Psoas muscle (tissue), 8 donors: ENCODE results near the gene RABGGTA. TPM values are rescaled to one million over a fixed set of nuclear protein-coding genes. Genes with fewer than 3 reads are reported as not detected.

Experiments
- ATAC-seq, 4 donors: fragments of 200-7000 bp; cut with Tn5 transposase; one replicate each; pipeline ENCODE4 v1.9.1; 2020; ENCODE audit warnings: moderate library complexity in 3 of 4, mild to moderate bottlenecking in 2 of 4
- DNase-seq, 2 donors: peaks; one replicate each; pipeline ENCODE4 v3.0.0-alpha.2; 2020
- H3K27ac ChIP-seq: fragments of 200-600 bp; one replicate; pipeline ENCODE4 v1.8.0; 2022
- H3K27me3 ChIP-seq, 3 donors: fragments of 200-600 bp in 1 of 3; one replicate each; pipeline versions ENCODE4 v1.6.1 to v1.8.0; 2013 to 2022; ENCODE audit warnings: low read length in 2 of 3, mild to moderate bottlenecking in 2 of 3, moderate library complexity in 1 of 3; ENCODE audit not compliant: insufficient read depth in 3 of 3
- H3K36me3 ChIP-seq, 2 donors: fragments of 200-600 bp in 1 of 2; one replicate each; pipeline versions ENCODE4 v1.6.1 to v1.8.0; 2013 to 2022; ENCODE audit warnings: low read depth in 1 of 2, mild to moderate bottlenecking in 1 of 2, moderate library complexity in 1 of 2; ENCODE audit not compliant: insufficient read depth in 1 of 2
- H3K4me1 ChIP-seq: fragments of 200-600 bp; one replicate; pipeline ENCODE4 v1.8.0; 2022
- H3K4me3 ChIP-seq: fragments of 200-600 bp; one replicate; pipeline ENCODE4 v1.8.0; 2022; ENCODE audit warnings: mild to moderate bottlenecking
- H3K9me3 ChIP-seq: fragments of 200-600 bp; one replicate; pipeline ENCODE4 v1.8.0; 2022
- CTCF ChIP-seq: fragments of 200-600 bp; IDR thresholded peaks from one replicate; pipeline ENCODE4 v1.8.0; 2022; ENCODE audit warnings: antibody characterized with exemption
- WGBS, 3 donors: extraction: QIAGEN DNeasy Blood & Tissue Kit; methylation state at CpG; one replicate each; pipeline versions ENCODE4 v1.1.6 to v1.1.7; 2013; 5-methylcytosine and 5-hydroxymethylcytosine counted together
- intact Hi-C, 2 donors: fragments of 100-400 bp; cut with DNase I; formaldehyde crosslinking; loops; one replicate each; pipeline versions ENCODE4 v1.11.0 to v1.14.2; 2022
- polyA plus RNA-seq, 3 donors: library from polyadenylated mRNA; stranded (reverse); fragments of 200-250 nt; gene quantifications; one replicate each; pipeline ENCODE4 v1.2.3, GENCODE V29; 2013
- total RNA-seq, 4 donors: library from RNA; stranded (reverse); fragmentation: NEBNext Ultra II Directional in 2 of 4; extraction: Animal tissue kit (Norgen Biotek cat#: 25700) in 2 of 4; gene quantifications; one replicate each; pipeline versions ENCODE4 v1.2.1 to v1.2.4, GENCODE V29; 2021 to 2023
- donor health status: healthy with polysubstance abuse.
- donor health status: DM: no; HTN: no; CAD: no; lungs with moderate emphysema.
- donor health status: Bipolar disorder and iron deficiency.
- donor health status: healthy.
- donor health status: DM: yes; HTN: yes; CAD: no.
- donor health status: DM: no; HTN: no; CAD: no.
- donor health status: DM: no; HTN: no; CAD: no.
- donor health status: DM: yes; HTN: yes; CAD: no.

The RABGGTA gene
- total and polyA plus RNA-seq, 7 donors = 15.1 to 36.2 (median 17.5) TPM

DNA sequence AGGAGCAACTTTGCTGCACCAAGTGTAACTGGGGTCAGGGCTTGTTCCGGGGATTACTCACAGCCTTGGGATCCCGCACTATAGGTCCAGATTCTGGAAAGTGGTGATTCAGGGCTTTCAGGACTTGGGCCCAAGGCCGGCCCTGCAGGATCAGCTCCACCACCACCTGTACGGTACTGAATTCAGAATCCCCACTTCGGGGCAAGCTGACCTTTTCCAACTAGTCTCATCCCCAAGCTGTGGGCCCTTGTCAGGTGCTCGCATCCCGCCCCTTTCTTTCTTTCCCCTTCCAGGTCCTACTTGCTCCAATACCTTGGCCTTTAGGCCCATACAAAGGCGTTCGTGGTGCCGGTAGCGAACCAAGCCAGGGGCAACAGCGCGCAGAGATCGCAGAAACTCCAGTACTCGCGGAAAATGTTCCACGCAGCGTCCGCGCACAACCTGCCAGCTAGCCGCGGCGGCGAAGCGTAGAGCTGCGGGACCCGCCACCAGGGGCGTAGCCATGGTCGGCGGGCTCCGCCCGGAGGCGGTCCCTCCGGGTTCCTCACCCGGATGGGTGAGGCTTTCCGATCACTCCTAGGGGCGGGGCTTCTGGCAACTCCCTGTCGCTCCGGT lies 29.5 kb downstream of the RABGGTA start:
- ATAC-seq (peak; percentile 87 to 92 (median 90)), DNase-seq (peak; percentile 94 to 97)
- Histone ChIP-seq H3K4me3 (peak overlapping the region; percentile 71), H3K4me1 (peaks cover 44% of the 10 kb centered on the region), H3K36me3 (peaks cover 17 to 47% of the 10 kb centered on the region in 2 donors), H3K27me3 (no peaks in the 10 kb centered on the region), H3K27ac (peak overlapping the region; percentile 92), H3K9me3 (no peaks in the 10 kb centered on the region)
- intact Hi-C loops = loop anchor here (2.0 to 10.0 kb wide), 3 partner anchors 29 to 195 kb away; partner anchors contain the start of gene RABGGTA (in 1 of the 2)
- 1% methylated on average over 37 to 39 of the region's 39 CpGs for WGBS, 3 donors
- peak; percentile 65 for TF ChIP-seq CTCF

DNA sequence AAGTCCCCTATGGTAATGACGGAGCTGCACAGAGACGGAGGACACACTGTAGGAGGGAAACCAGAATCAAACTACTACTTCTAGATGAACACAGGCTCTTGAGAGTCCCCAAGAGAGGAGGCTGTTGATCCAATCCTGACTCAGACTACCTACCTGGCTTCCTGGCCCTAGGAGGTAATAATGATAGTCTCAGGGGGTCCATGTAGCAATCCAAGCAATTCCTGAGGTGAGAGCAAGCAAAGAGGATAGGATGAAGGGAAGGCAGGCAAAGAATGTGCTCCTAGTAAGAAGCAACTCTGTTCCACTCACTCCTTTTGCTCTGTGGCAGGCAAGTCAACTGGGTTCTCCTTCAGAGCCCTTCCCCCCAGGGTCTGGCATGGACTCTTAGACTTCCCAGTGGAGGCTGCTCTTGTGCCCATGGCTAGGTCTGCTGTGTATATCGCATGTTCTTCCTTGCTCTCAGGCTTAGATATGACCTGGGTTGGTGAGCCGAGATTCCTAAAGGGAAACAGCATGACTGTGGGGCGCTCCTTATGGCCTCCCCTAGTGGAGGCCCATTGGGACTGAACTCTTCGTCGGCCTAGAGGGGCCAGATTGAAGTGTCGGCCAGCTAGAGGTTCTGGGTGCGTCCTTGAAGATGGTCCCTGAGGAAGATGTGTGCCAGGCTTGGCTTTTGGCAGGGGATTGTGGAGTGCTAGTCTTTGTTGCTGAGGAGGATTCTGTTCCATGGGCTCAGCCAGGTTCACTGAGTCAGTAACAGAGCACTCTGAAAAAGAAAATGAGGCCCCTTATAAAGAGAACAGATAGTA lies 31.1 kb downstream of the RABGGTA start:
- intact Hi-C loops = loop anchor here (5.0 to 10.0 kb wide), 2 partner anchors 194 to 197 kb away; no protein-coding TSS in a partner anchor
- no peak for TF ChIP-seq CTCF
- WGBS, 3 donors = 86 to 91% (median 86%) methylated on average over 9 of the region's 9 CpGs
- Histone ChIP-seq H3K27ac (peak overlapping the region; percentile 92), H3K4me1 (peaks cover 57% of the 10 kb centered on the region), H3K9me3 (no peaks in the 10 kb centered on the region), H3K36me3 (peaks cover 27 to 63% of the 10 kb centered on the region in 2 donors), H3K27me3 (no peaks in the 10 kb centered on the region), H3K4me3 (no peak overlapping the region)
- no peak for ATAC-seq
- no peak for DNase-seq

DNA sequence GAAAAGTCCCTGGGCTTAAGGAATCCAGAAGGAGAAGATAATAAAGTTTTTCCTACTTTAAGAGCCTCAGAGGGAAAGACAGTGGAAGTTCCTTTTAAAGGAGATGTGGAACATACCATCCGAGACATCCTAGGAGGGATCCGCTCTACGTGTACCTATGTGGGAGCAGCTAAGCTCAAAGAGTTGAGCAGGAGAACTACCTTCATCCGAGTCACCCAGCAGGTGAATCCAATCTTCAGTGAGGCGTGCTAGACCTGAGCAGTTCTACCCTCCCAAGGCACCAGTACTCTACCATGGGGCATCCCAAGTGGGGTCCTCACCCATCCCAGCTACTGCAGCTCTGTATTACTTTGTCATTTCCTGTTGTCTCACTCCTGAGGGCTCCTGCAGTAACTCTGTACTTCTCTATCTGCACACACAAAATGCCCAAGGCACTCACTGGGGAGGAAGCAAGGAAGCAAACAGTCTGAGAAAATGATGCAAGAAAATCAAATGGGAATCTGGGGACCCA lies 32.8 kb downstream of the RABGGTA start:
- H3K27me3 ChIP-seq = no peaks in the 10 kb centered on the region
- H3K36me3 ChIP-seq = peaks cover 27 to 79% of the 10 kb centered on the region in 2 donors
- peaks cover 73% of the 10 kb centered on the region for H3K4me1 ChIP-seq
- H3K4me3 ChIP-seq = no peak overlapping the region
- DNase-seq = no peak
- no peaks in the 10 kb centered on the region for H3K9me3 ChIP-seq
- 86 to 92% (median 87%) methylated on average over 5 of the region's 5 CpGs for WGBS, 3 donors
- no peak for TF ChIP-seq CTCF
- ATAC-seq = no peak
- no peak overlapping the region for H3K27ac ChIP-seq
- intact Hi-C loops = no loop called here

- Histone ChIP-seq H3K27me3 (no peaks in the 10 kb centered on the region), H3K4me1 (peaks cover 76% of the 10 kb centered on the region)
Observed at GRCh38 chr14:24238123-24238522, 33.3 kb downstream of the RABGGTA start.

More at GRCh38 chr14:24238123-24238522, 33.3 kb downstream of the RABGGTA start:
- WGBS, 3 donors = 78 to 85% (median 79%) methylated on average over 5 of the region's 5 CpGs
- Histone ChIP-seq H3K36me3 (peaks cover 27 to 79% of the 10 kb centered on the region in 2 donors), H3K27ac (peak overlapping the region; percentile 19), H3K9me3 (no peaks in the 10 kb centered on the region), H3K4me3 (no peak overlapping the region)
- intact Hi-C loops = no loop called here
- ATAC-seq = no peak
- DNase-seq = no peak
- no peak for TF ChIP-seq CTCF
